HL-60/S4 treated with phorbol 12-myristate 13-acetate at 8.2 ng/mL for 4 days and 3 days (cell line): Measurements from ENCODE around the gene PLCB4.

Experiments
- in situ Hi-C: fragments of 300-500 bp; cut with MboI; formaldehyde crosslinking; loops from 2 replicates; pipeline ENCODE4 v1.15.0; 2022; ENCODE audit warnings: low sequenced_read_pairs

PLCB4 gene

DNA sequence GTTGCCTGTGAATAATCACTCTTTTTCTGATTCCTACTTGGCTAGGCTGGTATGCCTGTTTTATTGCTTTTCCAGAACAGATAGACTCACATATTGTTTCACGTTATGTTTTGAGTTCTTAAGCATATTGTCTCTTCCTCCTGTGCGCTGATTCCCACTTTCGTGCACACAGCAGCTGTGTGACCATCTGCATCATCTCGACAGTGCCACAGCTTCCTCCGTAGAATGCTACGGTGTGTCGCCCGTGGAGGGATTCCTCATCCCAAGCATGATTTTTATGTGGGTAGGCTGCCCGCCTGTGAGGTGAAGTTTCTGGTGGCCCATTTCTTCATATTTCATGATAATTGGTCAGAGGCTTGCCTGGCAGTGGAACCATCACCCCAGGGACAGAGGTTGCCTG lies 31.8 kb downstream of the PLCB4 start:
- in situ Hi-C loops: no loop called here

DNA sequence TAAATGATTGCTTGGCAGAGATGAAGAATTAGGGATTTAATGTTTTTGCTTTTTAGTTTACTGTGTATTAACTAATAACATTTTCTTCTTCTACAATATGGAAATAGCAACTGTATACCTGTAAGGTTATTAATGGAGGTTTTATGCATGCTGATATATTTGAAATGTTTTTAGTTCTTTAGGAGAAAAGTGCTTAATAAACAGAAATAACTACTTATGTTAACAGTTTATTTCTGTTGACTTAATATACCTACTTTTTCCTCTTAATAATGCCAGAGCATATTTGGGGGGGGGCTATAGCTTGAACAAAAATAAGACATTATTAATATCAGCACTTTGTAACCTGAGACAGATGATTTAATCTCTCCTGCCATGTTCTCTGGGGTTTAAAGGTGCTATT lies 33.6 kb downstream of the PLCB4 start:
- in situ Hi-C loops: no loop called here

DNA sequence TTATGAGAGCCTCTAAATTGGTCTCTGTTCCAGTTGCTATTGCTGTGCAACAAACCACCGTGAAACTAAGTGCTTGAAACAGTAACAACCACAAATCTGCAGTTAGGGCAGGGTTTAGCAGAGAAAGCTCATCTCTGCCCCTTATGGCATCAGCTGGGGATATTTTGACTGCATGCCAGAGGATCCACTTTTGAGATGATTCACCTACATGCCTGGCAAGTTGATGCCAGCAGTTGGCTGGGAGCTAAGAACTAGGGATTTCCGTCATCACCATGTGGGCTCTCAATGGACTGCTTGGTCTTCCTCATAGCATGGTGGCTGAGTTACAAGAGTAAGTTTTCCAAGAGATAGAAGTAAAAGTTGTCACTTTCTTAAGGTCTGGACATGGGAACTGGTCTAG lies 35.1 kb downstream of the PLCB4 start:
- in situ Hi-C loops: no loop called here

DNA sequence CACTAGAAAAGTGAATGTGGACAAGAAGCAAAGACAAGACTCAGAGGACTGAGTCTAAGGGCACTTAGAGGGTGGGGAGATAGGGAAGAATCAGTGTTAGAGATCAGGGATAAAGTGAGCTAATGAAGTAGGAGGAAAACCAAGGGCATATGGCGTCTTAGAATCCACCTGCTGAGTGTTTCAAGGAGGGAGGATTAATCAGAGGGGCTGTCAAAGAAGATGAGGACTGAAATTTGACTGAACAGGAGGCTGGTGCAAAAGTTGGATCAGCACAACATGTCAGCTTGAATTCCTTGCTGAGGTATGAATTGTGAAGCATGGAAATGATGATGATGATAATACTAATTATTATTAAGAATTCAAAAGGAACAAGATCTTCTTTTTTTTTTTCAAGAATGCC lies 39.4 kb downstream of the PLCB4 start:
- in situ Hi-C loops: no loop called here

DNA sequence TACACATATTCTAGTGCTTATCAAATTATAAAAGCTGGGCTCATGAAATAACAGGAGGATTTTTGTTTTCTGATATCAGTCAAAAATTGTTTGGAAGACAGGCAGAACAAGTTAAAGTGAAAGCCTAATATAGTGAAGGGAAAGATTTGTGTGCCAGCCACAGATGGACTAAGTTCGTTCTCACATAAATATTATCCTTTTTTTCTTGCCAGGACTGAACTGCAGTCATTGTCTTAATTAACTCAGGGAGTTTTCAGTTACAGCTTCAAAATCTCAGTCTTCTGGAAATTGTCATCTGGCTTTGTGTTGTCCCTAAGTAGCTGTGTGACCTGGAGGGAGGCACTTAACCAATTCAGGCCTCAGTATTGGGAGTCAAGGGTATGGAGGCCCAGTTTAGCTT lies 40.7 kb downstream of the PLCB4 start:
- in situ Hi-C loops: no loop called here

- in situ Hi-C loops: no loop called here
Observed at GRCh38 chr20:9110365-9110764, 41.5 kb downstream of the PLCB4 start.

DNA sequence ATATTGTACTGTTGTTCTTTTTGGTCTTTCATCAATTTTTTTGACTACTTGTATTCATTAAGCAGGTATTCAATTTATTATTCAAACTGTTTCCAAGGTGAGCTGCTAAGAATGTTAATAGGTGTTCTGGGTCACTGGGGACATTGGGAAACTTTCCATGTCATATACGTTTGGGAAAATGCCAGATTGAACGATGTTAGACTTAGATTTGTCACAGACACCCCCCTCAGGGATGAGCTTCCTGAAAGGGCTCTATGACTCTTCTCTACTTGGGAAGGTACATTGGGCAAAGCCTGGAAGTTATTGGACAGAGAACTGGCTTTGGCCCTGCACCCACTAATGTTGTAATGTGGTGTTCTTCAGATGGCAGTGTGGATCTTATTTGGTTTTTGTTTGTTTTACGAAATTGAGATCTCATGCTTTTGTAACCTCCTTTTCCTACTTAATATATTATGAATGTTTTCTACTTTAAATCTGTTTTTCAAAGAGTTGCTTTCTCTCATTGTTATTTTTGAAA lies 42.1 kb downstream of the PLCB4 start:
- in situ Hi-C loops: no loop called here

DNA sequence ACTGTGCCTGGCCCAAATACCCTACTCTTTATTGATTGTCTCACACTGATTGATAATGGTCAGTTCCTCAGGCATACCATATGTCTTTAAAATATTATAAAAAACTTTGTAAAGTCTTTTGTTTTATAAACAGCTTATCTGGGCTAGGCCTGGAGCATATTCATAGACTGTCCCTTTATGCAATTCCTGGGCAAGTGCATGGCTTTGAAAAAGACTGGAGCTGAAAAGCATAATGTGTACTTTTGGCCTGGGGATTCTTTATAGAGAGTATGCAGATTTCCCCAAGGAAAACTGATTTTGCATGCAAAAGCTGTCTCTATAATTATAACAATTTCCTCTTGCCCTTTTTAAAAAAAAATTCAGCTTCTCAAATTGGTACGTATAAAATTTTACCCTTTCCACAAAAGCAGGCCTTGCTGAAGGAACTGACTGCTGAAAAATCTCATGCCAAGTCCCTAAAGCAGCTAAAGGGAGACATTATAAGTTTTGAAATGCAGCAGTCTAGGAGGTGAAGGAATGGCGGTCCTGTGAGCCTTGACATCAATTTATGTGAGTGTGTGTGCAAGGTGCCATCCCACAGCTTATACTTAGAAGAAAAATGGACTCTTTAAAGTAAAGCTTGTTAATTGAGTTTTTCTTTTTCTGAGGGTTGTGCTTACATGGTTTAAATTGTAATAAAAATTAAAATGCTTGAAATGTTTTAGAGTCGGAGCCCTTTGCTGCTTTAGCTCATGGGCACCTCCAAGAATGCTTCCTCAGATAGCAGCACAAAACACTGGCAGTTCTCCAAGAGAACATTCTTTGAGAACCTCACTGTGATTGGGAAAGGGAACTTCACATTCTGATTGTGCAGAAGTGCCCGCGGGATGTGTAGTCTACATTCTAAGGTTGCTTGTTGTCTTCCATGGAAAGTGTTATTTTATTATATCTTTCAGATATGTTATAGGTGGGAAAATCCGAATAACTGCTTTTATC lies 43.9 kb downstream of the PLCB4 start:
- in situ Hi-C loops: no loop called here

- in situ Hi-C loops: no loop called here
Observed at GRCh38 chr20:9114709-9115108, 45.8 kb downstream of the PLCB4 start.

- in situ Hi-C loops: no loop called here
Observed at GRCh38 chr20:9117548-9117947, 48.7 kb downstream of the PLCB4 start.

GRCh38 chr20:9119776-9120175 lies 50.9 kb downstream of the PLCB4 start:
- in situ Hi-C loops: no loop called here

GRCh38 chr20:9121211-9121610 lies 52.3 kb downstream of the PLCB4 start:
- in situ Hi-C loops: no loop called here

DNA sequence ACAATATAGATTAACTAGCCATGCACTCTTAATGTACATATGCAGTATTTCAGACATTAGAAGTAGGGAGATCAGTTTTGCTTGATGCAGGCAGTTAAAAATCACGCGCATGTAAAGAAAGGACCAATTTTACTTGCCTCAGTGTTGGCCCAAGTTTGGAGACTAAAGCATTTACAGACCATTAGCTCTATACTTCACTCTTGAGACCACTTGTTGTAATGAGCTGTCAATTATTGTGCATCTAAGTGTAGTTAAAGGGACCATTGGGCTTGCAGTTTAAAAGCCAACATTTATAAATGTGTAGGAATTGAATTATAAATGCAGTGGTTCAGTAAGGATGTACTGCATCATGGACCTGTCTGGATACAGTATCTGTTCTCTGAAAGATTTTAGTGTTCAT lies 53.7 kb downstream of the PLCB4 start:
- in situ Hi-C loops: no loop called here

DNA sequence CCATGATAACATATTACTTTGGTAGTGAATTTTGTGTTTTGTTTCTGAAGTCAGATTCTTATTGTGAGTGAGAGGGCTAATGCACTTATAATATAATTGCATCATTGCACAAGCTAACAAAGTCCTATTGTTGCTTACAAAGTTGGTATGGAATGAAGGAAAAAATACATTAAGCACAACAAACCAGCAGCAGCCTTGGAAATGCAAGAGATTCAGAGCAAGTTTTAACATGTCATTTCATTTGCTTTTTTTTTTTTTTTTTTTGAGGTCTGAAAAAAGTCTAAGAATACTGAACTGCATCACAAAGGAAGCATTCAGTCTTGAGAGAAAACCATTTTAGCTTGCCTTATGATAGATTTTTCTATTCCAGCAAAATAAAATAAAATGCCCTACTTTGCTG lies 57.6 kb downstream of the PLCB4 start:
- in situ Hi-C loops: no loop called here

- in situ Hi-C loops: no loop called here
Observed at GRCh38 chr20:9128568-9128967, 59.7 kb downstream of the PLCB4 start.

- in situ Hi-C loops: no loop called here
Observed at GRCh38 chr20:9129756-9130155, 60.9 kb downstream of the PLCB4 start.

- in situ Hi-C loops: no loop called here
Observed at GRCh38 chr20:9130521-9130920, 61.6 kb downstream of the PLCB4 start.

DNA sequence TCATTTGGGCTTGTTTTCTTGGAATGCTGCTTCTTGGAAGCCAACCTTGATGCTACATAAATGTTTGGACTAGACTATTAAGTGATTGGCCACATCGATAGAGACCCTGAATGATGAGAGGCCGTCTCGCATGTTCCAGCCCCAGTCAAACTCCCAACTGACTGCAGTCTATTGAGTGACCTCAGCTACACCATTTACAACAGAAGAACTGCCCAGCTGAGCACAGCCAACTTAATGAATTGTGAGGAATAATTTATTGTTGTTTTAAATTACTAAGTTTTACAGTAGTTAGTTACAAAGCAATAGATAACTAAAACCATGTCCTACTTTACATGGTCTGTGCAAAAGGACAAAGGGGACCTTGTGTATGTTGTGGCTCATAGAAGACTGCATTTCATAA lies 63.0 kb downstream of the PLCB4 start:
- in situ Hi-C loops: no loop called here

GRCh38 chr20:9134346-9134745 lies 65.5 kb downstream of the PLCB4 start:
- in situ Hi-C loops: no loop called here

GRCh38 chr20:9136114-9136513 lies 67.2 kb downstream of the PLCB4 start:
- in situ Hi-C loops: no loop called here

GRCh38 chr20:9137001-9137400 lies 68.1 kb downstream of the PLCB4 start:
- in situ Hi-C loops: no loop called here

GRCh38 chr20:9139106-9139833 lies 70.4 kb downstream of the PLCB4 start:
- in situ Hi-C loops: no loop called here
